Measurements from ENCODE around the gene PPP1R16B. TPM values are rescaled to one million over a fixed set of nuclear protein-coding genes. Genes with fewer than 3 reads are reported as not detected.
A peak's percentile ranks its signal among the peaks of the same experiment; 100 is the strongest.

The PPP1R16B gene
- total and polyA plus RNA-seq, 2 experiments from 2014 or later, result 0.15 TPM; not detected in 1

DNA sequence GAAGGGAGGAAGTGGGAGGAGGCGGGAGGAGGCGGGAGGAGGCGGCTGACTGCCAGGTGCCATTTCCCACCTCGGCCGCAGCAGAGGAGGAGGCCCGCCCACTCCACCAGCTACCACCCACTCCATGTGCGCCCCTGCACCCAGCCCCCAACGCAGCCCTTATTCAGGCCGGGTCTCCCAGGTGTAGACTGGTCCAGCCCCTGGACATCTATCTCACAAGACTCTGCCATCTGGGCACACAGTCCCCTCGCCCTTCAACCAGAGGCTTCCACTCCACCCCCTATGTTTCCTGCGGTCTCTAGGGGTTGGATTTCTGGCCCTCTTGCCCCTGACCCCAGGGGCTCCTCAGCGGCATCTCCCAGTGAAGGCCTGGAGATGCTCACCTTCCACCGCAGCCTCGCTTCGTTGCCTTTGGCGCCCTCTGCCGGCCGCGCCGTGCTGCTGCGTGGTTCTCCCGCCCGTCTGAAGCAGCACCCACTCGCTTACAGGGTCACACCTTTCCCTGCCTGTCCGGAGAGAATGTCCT, 88.1 kb downstream of the PPP1R16B start:
- peaks cover 4% of the 10 kb centered on the region for H3K27me3 ChIP-seq
- TF ChIP-seq CTCF (IDR thresholded peaks at IDR 0.05; ENCODE audit: low read depth, low read length), result peak; percentile 92
- no peak overlapping the region for H3K27ac ChIP-seq
- no peaks in the 10 kb centered on the region for H3K9me3 ChIP-seq (ENCODE audit: low read depth)
- peak; percentile 51 to 77 for DNase-seq (ENCODE audit: low read depth in 1 of 2, low spot score in 1 of 2)
- no peaks in the 10 kb centered on the region for H3K4me1 ChIP-seq (ENCODE audit: low read depth)
- H3K36me3 ChIP-seq, result no peaks in the 10 kb centered on the region
- no peak overlapping the region for H3K4me3 ChIP-seq

GRCh38 chr20:38894091-38894847, 88.8 kb downstream of the PPP1R16B start:
- no peaks in the 10 kb centered on the region for H3K36me3 ChIP-seq
- peaks cover 4% of the 10 kb centered on the region for H3K27me3 ChIP-seq
- TF ChIP-seq CTCF (IDR thresholded peaks at IDR 0.05; ENCODE audit: low read depth, low read length), result no peak
- no peaks in the 10 kb centered on the region for H3K9me3 ChIP-seq (ENCODE audit: low read depth)
- no peak overlapping the region for H3K4me3 ChIP-seq
- no peak overlapping the region for H3K27ac ChIP-seq
- DNase-seq (ENCODE audit: low read depth in 1 of 2, low spot score in 1 of 2), result peak in 1 of 2 donors; percentile 6
- H3K4me1 ChIP-seq (ENCODE audit: low read depth), result no peaks in the 10 kb centered on the region

DNA sequence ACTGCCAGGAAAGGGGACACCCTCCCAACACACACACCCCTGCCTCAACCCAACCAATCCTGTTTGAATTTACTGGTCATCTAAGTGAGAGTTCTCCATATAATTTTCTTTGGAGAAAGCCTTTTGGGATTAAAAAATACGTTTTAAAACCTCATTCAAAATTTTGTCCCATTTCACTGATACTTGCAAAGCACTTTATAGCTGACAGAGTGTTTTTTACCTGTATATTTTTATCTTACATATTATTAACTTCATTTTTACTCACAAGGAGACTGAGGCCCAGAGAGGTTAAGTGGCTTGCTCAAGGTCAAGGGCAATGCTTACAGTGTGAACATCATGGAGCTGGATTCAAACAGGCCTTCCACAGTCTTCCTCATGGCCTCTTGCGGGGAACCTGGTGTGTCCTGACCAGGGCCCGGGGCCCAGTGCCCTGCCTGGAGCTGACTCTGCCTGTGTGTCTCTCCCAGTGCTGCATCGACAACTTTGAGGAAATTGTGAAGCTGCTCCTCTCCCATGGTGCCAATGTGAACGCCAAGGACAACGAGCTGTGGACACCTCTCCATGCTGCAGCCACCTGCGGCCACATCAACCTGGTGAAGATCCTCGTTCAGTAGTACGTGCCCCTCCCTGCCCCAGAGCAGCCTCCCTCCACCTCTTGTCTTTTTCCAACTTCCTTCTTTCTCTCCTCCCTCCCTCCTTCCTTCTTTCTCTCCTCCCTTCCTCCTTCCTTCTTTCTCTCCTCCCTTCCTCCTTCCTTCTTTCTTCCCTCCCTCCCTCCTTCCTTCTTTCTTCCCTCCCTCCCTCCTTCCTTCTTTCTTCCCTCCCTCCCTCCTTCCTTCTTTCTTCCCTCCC, 89.8 kb downstream of the PPP1R16B start:
- H3K4me3 ChIP-seq, result no peak overlapping the region
- no peak overlapping the region for H3K27ac ChIP-seq
- no peak for DNase-seq (ENCODE audit: low read depth in 1 of 2, low spot score in 1 of 2)
- no peaks in the 10 kb centered on the region for H3K36me3 ChIP-seq
- H3K27me3 ChIP-seq, result peaks cover 4% of the 10 kb centered on the region
- TF ChIP-seq CTCF (IDR thresholded peaks at IDR 0.05; ENCODE audit: low read depth, low read length), result no peak
- H3K9me3 ChIP-seq (ENCODE audit: low read depth), result no peaks in the 10 kb centered on the region
- no peaks in the 10 kb centered on the region for H3K4me1 ChIP-seq (ENCODE audit: low read depth)

- no peaks in the 10 kb centered on the region for H3K4me1 ChIP-seq (ENCODE audit: low read depth)
- no peaks in the 10 kb centered on the region for H3K9me3 ChIP-seq (ENCODE audit: low read depth)
- H3K4me3 ChIP-seq, result no peak overlapping the region
- TF ChIP-seq CTCF (IDR thresholded peaks at IDR 0.05; ENCODE audit: low read depth, low read length), result no peak
- H3K27ac ChIP-seq, result no peak overlapping the region
- peaks cover 4% of the 10 kb centered on the region for H3K27me3 ChIP-seq
- H3K36me3 ChIP-seq, result no peaks in the 10 kb centered on the region
- no peak for DNase-seq (ENCODE audit: low read depth in 1 of 2, low spot score in 1 of 2)
Measured at GRCh38 chr20:38896009-38896594, 90.6 kb downstream of the PPP1R16B start.

GRCh38 chr20:38897267-38897666, 91.8 kb downstream of the PPP1R16B start:
- peaks cover 4% of the 10 kb centered on the region for H3K27me3 ChIP-seq
- H3K27ac ChIP-seq, result no peak overlapping the region
- no peaks in the 10 kb centered on the region for H3K4me1 ChIP-seq (ENCODE audit: low read depth)
- DNase-seq (ENCODE audit: low read depth in 1 of 2, low spot score in 1 of 2), result no peak
- H3K36me3 ChIP-seq, result no peaks in the 10 kb centered on the region
- no peak overlapping the region for H3K4me3 ChIP-seq
- TF ChIP-seq CTCF (IDR thresholded peaks at IDR 0.05; ENCODE audit: low read depth, low read length), result no peak
- H3K9me3 ChIP-seq (ENCODE audit: low read depth), result no peaks in the 10 kb centered on the region

Measured in cardiac muscle cell (in vitro differentiated cells and primary cell).